Neuronal stem cell (in vitro differentiated cells): ENCODE measurements around the gene PRSS21.

Experiments used
- DNase-seq: peaks from one replicate; pipeline ENCODE4 v3.0.0-alpha.2; 2013; ENCODE audit warnings: low spot score
- H2AFZ ChIP-seq: one replicate; pipeline ENCODE4 v1.6.1; 2013; ENCODE audit warnings: mild to moderate bottlenecking, low read length, inconsistent platforms
- H2AK5ac ChIP-seq: 2 replicates; pipeline ENCODE4 v1.6.1; 2013; ENCODE audit warnings: low read depth, mild to moderate bottlenecking, inconsistent platforms, low read length, moderate library complexity, mixed read lengths
- H2BK120ac ChIP-seq: 2 replicates; pipeline ENCODE4 v1.6.1; 2013; ENCODE audit warnings: low read depth, mild to moderate bottlenecking, inconsistent platforms, low read length, moderate library complexity, mixed read lengths
- H2BK12ac ChIP-seq: one replicate; pipeline ENCODE4 v1.6.1; 2013; ENCODE audit warnings: low read length, inconsistent platforms
- H2BK15ac ChIP-seq: 2 replicates; pipeline ENCODE4 v1.6.1; 2013; ENCODE audit warnings: mild to moderate bottlenecking, low read length, inconsistent platforms, mixed read lengths
- H2BK5ac ChIP-seq: one replicate; pipeline ENCODE4 v1.6.1; 2013; ENCODE audit warnings: inconsistent platforms, mild to moderate bottlenecking, low read length, moderate library complexity
- H3K14ac ChIP-seq: one replicate; pipeline ENCODE4 v1.6.1; 2013; ENCODE audit warnings: low read length, inconsistent platforms
- H3K18ac ChIP-seq: 2 replicates; pipeline ENCODE4 v1.6.1; 2013; ENCODE audit warnings: low read length, inconsistent platforms
- H3K23ac ChIP-seq: 2 replicates; pipeline ENCODE4 v1.6.1; 2013; ENCODE audit warnings: low read depth, mild to moderate bottlenecking, mixed read lengths, low read length, inconsistent platforms; ENCODE audit not compliant: poor library complexity
- H3K27ac ChIP-seq: replicated peaks from 3 replicates; pipeline ENCODE4 v1.5.1; 2013; ENCODE audit warnings: low read length, inconsistent platforms
- H3K27me3 ChIP-seq, 3 experiments: 2 replicates each; pipeline ENCODE4 v1.6.1; 2013; ENCODE audit warnings: low read length in 3 of 3, mild to moderate bottlenecking in 2 of 3, inconsistent platforms in 1 of 3, low read depth in 1 of 3, mixed read lengths in 1 of 3, moderate library complexity in 1 of 3; ENCODE audit not compliant: control insufficient read depth in 3 of 3, insufficient read depth in 3 of 3
- H3K36me3 ChIP-seq, 2 donors: replicated peaks in 1 of 2; 2 replicates each; pipeline ENCODE4 v1.6.1; 2013; ENCODE audit warnings: low read length in 2 of 2; ENCODE audit not compliant: control insufficient read depth in 2 of 2, insufficient read depth in 2 of 2
- H3K4ac ChIP-seq: 2 replicates; pipeline ENCODE4 v1.6.1; 2013; ENCODE audit warnings: inconsistent platforms, mild to moderate bottlenecking, low read length, moderate library complexity
- H3K4me1 ChIP-seq, 2 donors: 1 replicate in 1 of 2; 2 replicates in 1 of 2; pipeline ENCODE4 v1.6.1; 2013; ENCODE audit warnings: low read length in 2 of 2, low read depth in 1 of 2; ENCODE audit not compliant: control insufficient read depth in 2 of 2, insufficient read depth in 1 of 2
- H3K4me2 ChIP-seq: one replicate; pipeline ENCODE4 v1.6.1; 2013; ENCODE audit warnings: mild to moderate bottlenecking, low read length, inconsistent platforms; ENCODE audit not compliant: insufficient read depth, poor library complexity, severe bottlenecking
- H3K4me3 ChIP-seq, 2 donors: 2 replicates each; pipeline ENCODE4 v1.5.1; 2013; ENCODE audit warnings: low read length in 2 of 2, mild to moderate bottlenecking in 2 of 2, inconsistent platforms in 1 of 2, moderate library complexity in 1 of 2
- H3K79me1 ChIP-seq: one replicate; pipeline ENCODE4 v1.6.1; 2013; ENCODE audit warnings: low read depth, mild to moderate bottlenecking, inconsistent platforms, low read length, moderate library complexity
- H3K9ac ChIP-seq: one replicate; pipeline ENCODE4 v1.6.1; 2013; ENCODE audit warnings: mild to moderate bottlenecking, low read depth, low read length, inconsistent platforms; ENCODE audit not compliant: poor library complexity
- H3K9me3 ChIP-seq, 2 donors: replicated peaks in 1 of 2; 2 replicates each; pipeline versions ENCODE3 to v1.6.1; 2013; ENCODE audit warnings: low read length in 2 of 2, mild to moderate bottlenecking in 2 of 2, inconsistent platforms in 1 of 2, low read depth in 1 of 2, mixed read lengths in 1 of 2, moderate library complexity in 1 of 2; ENCODE audit not compliant: control insufficient read depth in 2 of 2, insufficient read depth in 1 of 2
- H4K8ac ChIP-seq: one replicate; pipeline ENCODE4 v1.6.1; 2013; ENCODE audit warnings: low read depth, mild to moderate bottlenecking, inconsistent platforms, low read length, moderate library complexity
- H4K91ac ChIP-seq: one replicate; pipeline ENCODE4 v1.6.1; 2013; ENCODE audit warnings: low read length, low read depth, mild to moderate bottlenecking, inconsistent platforms; ENCODE audit not compliant: poor library complexity
- WGBS, 2 donors: extraction: QIAGEN DNeasy Blood & Tissue Kit; methylation state at CpG; one replicate each; pipeline ENCODE4 v1.1.7; 2013; ENCODE audit warnings: missing lambda C conversion rate in 2 of 2, mixed read lengths in 1 of 2; ENCODE audit not compliant: insufficient read length in 2 of 2, insufficient replicate concordance in 1 of 2; ENCODE audit errors: extremely low coverage in 2 of 2; 5-methylcytosine and 5-hydroxymethylcytosine counted together

PRSS21 gene

DNA sequence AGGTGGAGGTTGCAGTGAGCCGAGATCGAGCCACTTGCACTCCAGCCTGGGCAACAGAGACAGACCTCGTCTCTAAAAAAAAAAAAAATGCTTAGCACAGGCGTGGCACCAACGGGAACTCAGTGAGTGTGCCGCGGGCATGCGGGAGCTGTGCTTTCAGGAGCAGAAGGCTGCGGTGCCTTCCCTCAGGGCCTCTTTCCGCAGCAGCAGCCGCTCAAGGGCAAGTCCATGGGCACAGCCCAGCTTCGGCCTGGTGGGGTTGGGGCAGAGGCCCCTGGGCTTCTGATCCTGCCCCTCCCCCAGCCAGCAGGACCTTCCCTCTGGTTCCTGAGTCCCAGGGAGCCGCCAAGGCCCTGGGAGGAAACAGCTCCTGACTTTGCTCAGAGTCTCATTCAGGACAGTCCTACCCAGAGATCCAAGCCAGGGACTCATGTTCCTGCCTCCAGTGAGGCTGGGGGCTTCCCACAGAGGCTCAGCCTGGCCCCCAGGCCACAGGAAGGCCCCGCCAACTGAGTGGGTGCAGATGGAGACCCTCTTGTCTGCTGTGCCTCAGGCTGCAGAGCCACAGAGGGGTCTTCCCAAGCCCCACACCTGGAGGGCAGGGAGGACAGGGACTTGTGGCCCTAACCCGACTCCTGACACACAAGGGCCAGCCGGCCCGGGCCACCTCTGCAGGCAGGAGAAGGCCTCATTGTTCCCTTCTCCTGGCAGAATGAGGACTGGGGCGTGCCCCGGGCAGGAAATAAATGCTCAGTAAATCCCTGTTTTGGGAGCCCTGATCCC lies 9.7 kb downstream of the PRSS21 start:
- Histone ChIP-seq H2AK5ac (no peak overlapping the region), H3K23ac (no peak overlapping the region), H3K4me3 (no peak overlapping the region), H3K27me3 (peaks cover 0 to 47% (median 0%) of the 10 kb centered on the region in 3 experiments), H2AFZ (no peak overlapping the region), H2BK120ac (no peak overlapping the region), H4K8ac (no peak overlapping the region), H3K14ac (peak overlapping the region; percentile 76), H3K9me3 (no peaks in the 10 kb centered on the region), H2BK12ac (no peak overlapping the region), H2BK5ac (no peak overlapping the region), H3K9ac (no peak overlapping the region), H4K91ac (no peak overlapping the region), H3K18ac (peak overlapping the region; percentile 60), H3K79me1 (no peaks in the 10 kb centered on the region), H3K4ac (no peak overlapping the region), H3K4me1 (no peaks in the 10 kb centered on the region), H3K4me2 (no peak overlapping the region), H3K36me3 (no peaks in the 10 kb centered on the region), H3K27ac (no peak overlapping the region), H2BK15ac (no peak overlapping the region)
- DNase-seq = no peak
- WGBS, 2 donors = no CpG with 5 or more reads among the region's 19 CpGs

DNA sequence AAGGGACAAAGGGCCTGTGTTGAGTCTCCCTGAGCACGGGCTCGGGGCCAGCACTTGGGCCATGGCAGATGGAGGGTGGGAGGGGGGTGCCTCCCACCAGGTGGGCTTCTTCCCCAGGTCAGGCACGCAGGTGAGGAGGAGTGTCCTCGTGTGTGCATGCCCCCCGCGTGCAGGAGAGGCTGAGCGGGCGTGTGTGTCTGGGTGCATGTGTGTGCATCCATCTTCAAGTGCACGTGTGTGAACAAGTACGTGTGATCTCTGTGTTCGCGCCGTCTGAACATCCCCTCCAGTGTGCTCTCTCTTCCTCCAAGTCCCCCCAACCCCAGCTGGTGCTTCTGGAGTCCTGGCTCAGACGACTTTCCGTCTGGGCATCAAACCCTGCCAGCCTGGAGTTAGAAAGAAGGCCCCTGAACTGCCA lies 10.3 kb downstream of the PRSS21 start:
- no peak overlapping the region for H2BK120ac ChIP-seq
- WGBS, 2 donors = no CpG with 5 or more reads among the region's 15 CpGs

GRCh38 chr16:2827831-2828520 lies 10.9 kb downstream of the PRSS21 start:
- no peak overlapping the region for H3K4ac ChIP-seq
- no peak overlapping the region for H3K27ac ChIP-seq
- H3K27me3 ChIP-seq = peaks cover 0 to 39% (median 0%) of the 10 kb centered on the region in 3 experiments
- H3K36me3 ChIP-seq = no peaks in the 10 kb centered on the region
- no peak overlapping the region for H3K9ac ChIP-seq
- H3K4me3 ChIP-seq = no peak overlapping the region
- H2BK12ac ChIP-seq = no peak overlapping the region
- no peak overlapping the region for H2AFZ ChIP-seq
- H2AK5ac ChIP-seq = no peak overlapping the region
- H3K4me2 ChIP-seq = no peak overlapping the region
- no peak overlapping the region for H3K23ac ChIP-seq
- no peak overlapping the region for H2BK120ac ChIP-seq
- no peak overlapping the region for H3K14ac ChIP-seq
- DNase-seq = no peak
- H2BK15ac ChIP-seq = no peak overlapping the region
- no peak overlapping the region for H4K8ac ChIP-seq
- no peak overlapping the region for H4K91ac ChIP-seq
- no peak overlapping the region for H3K18ac ChIP-seq
- WGBS, 2 donors = no CpG with 5 or more reads among the region's 14 CpGs
- H3K4me1 ChIP-seq = no peaks in the 10 kb centered on the region
- no peak overlapping the region for H2BK5ac ChIP-seq
- peaks cover 0 to 2% of the 10 kb centered on the region in 2 donors for H3K9me3 ChIP-seq
- H3K79me1 ChIP-seq = peaks cover 1% of the 10 kb centered on the region

More for the DNA sequence above, 10.3 kb downstream of the PRSS21 start:
- Histone ChIP-seq H2AK5ac (no peak overlapping the region), H4K8ac (no peak overlapping the region), H3K27ac (no peak overlapping the region), H3K23ac (no peak overlapping the region), H2AFZ (no peak overlapping the region), H3K79me1 (peaks cover under 1% of the 10 kb centered on the region), H3K4me1 (no peaks in the 10 kb centered on the region), H2BK5ac (no peak overlapping the region), H3K27me3 (peaks cover 0 to 41% (median 0%) of the 10 kb centered on the region in 3 experiments), H2BK12ac (no peak overlapping the region), H4K91ac (no peak overlapping the region), H3K36me3 (no peaks in the 10 kb centered on the region), H3K9ac (no peak overlapping the region), H3K9me3 (no peaks in the 10 kb centered on the region), H2BK15ac (no peak overlapping the region), H3K4me3 (no peak overlapping the region), H3K18ac (no peak overlapping the region), H3K4me2 (no peak overlapping the region), H3K14ac (no peak overlapping the region), H3K4ac (no peak overlapping the region)
- DNase-seq = no peak

GRCh38 chr16:2828521-2828840 lies 11.4 kb downstream of the PRSS21 start:
- Histone ChIP-seq H3K36me3 (no peaks in the 10 kb centered on the region), H3K4ac (no peak overlapping the region)
- WGBS, 2 donors = no CpG with 5 or more reads among the region's 8 CpGs

More at GRCh38 chr16:2828521-2828840, 11.4 kb downstream of the PRSS21 start:
- H3K4me1 ChIP-seq = no peaks in the 10 kb centered on the region
- H3K4me3 ChIP-seq = no peak overlapping the region
- H3K27me3 ChIP-seq = peaks cover 0 to 39% (median 0%) of the 10 kb centered on the region in 3 experiments
- no peak overlapping the region for H3K14ac ChIP-seq
- H4K91ac ChIP-seq = no peak overlapping the region
- H3K9ac ChIP-seq = no peak overlapping the region
- no peak overlapping the region for H2AFZ ChIP-seq
- H2BK120ac ChIP-seq = no peak overlapping the region
- DNase-seq = no peak
- H3K9me3 ChIP-seq = peaks cover 0 to 2% of the 10 kb centered on the region in 2 donors
- H2BK5ac ChIP-seq = no peak overlapping the region
- peaks cover 1% of the 10 kb centered on the region for H3K79me1 ChIP-seq
- no peak overlapping the region for H3K27ac ChIP-seq
- no peak overlapping the region for H2AK5ac ChIP-seq
- no peak overlapping the region for H3K4me2 ChIP-seq
- no peak overlapping the region for H2BK12ac ChIP-seq
- no peak overlapping the region for H4K8ac ChIP-seq
- no peak overlapping the region for H2BK15ac ChIP-seq
- H3K23ac ChIP-seq = peak overlapping the region; percentile 8
- no peak overlapping the region for H3K18ac ChIP-seq
